Smooth muscle cell of trachea (primary cell): Measurements from ENCODE around the gene MAN2C1. TPM values are rescaled to one million over a fixed set of nuclear protein-coding genes. Genes with fewer than 3 reads are reported as not detected.

ENCODE experiments used
- total RNA-seq: library from RNA; depleted of rRNA; stranded (reverse); fragments of >200 nt; gene quantifications from 2 replicates; pipeline ENCODE4 v1.2.1, GENCODE V29; 2014

Gene MAN2C1
- total RNA-seq: 156 and 175 TPM in 2 replicates

GRCh38 chr15:75367913-75368688 lies at the start of gene MAN2C1:
TSS of gene MAN2C1 (minus strand) at chr15:75368607. CDS start at chr15:75368583, 24 bp downstream.

GRCh38 chr15:75346796-75347221 lies 21.6 kb downstream of the MAN2C1 start, which contains the start of gene NEIL1:
TSS of gene NEIL1 (plus strand) at chr15:75347039. CDS start at chr15:75348906, 1,867 bp downstream.

GRCh38 chr15:75335705-75336355 lies 32.6 kb downstream of the MAN2C1 start, which contains the start of gene COMMD4:
TSS of gene COMMD4 (plus strand) at chr15:75336063. CDS start at chr15:75336090, 27 bp downstream.

Other genes starting within 250 kb of the MAN2C1 start
- 3.8 and 4.8 TPM in 2 replicates for gene C15orf39, start 166.7 kb downstream of the MAN2C1 start, total RNA-seq
- gene GOLGA6C, start 110.3 kb downstream of the MAN2C1 start, total RNA-seq: 0.15 TPM in 1 of 2 replicates, not detected in the other
- 0.17 TPM in 1 of 2 replicates, not detected in the other for gene GOLGA6D, start 85.8 kb downstream of the MAN2C1 start, total RNA-seq
- gene COMMD4, start 32.5 kb downstream of the MAN2C1 start, total RNA-seq: 67.8 and 141 TPM in 2 replicates
- gene NEIL1, start 21.6 kb downstream of the MAN2C1 start, total RNA-seq: 9.6 and 12.9 TPM in 2 replicates
- gene SIN3A, start 83.1 kb upstream of the MAN2C1 start, total RNA-seq: 24.6 and 37.5 TPM in 2 replicates
- 22.4 and 24.0 TPM in 2 replicates for gene PTPN9, start 210.7 kb upstream of the MAN2C1 start, total RNA-seq